T-helper 1 cell (primary cell): ENCODE data around the gene SHE.
"Not testable (repeated sequence)": the region's sequence is repeated elsewhere in the genome, so short reads cannot be mapped to it uniquely, and the experiment has no call there.

Experiments used
- DNase-seq, 5 donors: peaks; one replicate each; pipeline ENCODE4 v3.0.0-alpha.2; 2012 to 2020

SHE gene

GRCh38 chr1:154512760-154513159 is 10.5 kb upstream of the SHE start:
- DNase-seq, result no peak

DNA sequence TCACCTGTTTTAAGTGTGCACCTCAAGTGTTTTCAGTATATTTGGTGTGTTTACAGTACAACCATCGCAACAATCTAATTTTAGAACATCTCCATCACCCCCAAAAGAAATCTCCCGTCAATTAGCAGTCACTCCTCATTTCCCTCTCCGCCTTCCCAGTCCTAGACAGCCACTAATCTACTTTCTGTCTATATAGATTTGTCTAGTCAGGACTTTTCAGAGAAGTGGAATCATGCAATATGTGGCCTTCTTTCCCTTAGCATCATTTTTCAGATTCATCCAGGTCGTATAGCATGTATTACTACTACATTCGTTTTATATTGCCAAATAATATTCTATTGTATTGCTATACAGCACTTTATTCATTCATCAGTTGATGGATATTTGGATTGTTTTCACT is 1.7 kb upstream of the SHE start:
- DNase-seq, result no peak

DNA sequence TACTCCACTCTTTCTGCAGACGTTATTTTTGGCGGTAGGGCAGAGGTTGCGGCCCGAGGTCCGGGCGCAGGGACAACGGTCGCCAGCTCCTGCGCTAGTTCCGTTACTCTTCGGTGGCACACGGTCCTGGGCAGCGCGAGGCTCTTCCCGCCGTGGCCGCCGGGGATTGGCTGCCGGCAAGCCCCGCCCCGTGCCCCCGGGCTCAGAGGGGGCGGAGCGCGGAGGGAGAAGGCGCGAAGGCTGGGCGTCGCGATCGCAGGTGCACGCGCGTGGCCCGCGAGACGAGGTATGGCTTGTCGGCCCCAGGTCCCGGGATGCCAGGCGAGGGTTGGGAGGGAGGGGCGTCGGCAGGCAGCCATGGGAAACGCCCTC is 518 bp upstream of the SHE start:
- peak in 1 of 5 donors; percentile 2 for DNase-seq

DNA sequence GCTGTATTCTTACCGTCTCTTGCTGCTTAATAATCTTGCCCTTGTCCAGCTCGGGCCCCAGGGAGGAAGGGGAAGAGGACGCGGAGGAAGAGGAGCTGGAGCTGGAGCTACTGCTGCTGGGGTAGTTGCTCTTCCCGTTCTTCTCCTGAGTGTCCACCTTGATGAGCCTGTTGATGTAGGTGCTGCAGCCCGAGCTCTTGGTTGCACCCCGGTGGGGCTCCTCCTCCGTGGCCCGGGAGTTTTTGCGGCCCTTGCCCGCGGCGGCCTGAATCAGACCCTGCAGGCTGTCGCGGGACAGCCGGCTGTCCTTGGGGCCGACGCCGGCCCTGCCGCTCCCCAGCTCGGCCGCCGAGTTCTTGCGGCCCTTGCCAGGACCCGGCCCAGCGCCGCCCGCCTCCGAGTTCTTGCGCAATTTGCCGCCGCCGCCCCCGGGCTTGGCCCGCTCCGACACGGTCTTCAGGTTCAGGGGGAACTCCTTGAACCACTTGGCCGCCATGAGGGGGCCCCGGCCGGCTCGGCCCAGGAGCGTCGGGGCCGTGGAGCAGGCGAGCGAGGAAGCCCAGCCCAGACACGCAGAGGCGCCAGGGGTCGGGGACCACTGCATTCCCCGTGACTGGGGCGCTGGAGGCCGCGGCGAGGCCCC is 668 bp downstream of the SHE start:
- no peak for DNase-seq

DNA sequence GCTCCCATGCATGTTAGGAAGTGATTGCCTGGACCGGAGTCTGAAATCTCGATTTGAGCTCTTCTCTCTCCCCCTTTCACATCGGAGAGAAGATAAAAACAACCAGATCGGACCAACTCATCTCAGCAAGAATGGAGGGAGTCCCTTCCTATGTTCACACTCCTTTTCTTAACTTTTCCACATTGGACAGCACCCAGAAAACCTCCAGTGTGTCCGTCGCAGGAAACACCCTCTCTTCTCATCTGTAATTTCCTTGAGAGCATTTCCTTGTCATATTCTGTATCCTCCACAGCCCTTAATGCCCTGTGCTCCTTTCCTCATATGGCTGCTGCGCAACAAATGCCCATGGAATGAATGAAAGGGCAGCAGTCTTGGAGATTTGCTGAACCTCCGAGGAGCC is 1.7 kb downstream of the SHE start:
- no peak for DNase-seq

DNA sequence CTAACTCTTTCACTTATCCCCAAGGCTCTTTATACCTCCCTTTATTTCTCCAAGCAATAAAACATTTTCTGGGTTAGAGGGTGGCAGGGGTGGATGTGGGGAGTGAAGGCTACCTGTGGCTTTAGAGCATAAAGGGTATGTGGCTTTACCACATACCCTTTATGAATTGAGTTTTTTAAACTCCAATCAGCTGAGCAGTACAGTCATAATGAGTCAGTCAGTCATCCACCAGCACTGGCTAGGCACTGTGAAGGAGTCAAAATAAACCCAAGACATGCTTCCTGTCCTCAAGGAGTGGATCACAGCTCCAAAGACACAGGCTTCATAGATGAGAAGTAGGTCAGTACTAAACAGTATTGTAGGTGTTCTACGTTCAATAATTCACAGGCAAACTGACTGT is 2.8 kb downstream of the SHE start:
- DNase-seq, result peak in 1 of 5 donors; percentile 23

GRCh38 chr1:154497026-154497806 is 5.0 kb downstream of the SHE start:
- DNase-seq, result no peak

DNA sequence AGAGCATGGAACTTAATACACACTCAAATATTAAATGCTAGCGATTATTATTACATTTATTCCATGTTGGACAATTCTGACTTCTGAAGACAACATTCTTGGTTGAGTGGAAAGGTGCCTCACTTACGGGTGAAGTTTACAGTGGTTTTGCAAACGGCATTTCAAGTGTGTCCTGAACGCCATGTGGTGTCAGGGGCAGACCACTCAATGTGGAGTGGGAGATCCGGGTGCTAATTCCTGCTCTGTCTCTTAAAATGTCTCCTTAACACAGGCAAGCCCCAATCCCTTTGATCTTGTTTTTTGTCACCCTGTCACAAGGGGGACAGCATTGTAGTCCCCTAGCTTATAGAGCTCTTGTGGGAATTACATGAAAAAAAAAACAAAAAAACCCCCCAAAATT is 5.8 kb downstream of the SHE start:
- no peak for DNase-seq

DNA sequence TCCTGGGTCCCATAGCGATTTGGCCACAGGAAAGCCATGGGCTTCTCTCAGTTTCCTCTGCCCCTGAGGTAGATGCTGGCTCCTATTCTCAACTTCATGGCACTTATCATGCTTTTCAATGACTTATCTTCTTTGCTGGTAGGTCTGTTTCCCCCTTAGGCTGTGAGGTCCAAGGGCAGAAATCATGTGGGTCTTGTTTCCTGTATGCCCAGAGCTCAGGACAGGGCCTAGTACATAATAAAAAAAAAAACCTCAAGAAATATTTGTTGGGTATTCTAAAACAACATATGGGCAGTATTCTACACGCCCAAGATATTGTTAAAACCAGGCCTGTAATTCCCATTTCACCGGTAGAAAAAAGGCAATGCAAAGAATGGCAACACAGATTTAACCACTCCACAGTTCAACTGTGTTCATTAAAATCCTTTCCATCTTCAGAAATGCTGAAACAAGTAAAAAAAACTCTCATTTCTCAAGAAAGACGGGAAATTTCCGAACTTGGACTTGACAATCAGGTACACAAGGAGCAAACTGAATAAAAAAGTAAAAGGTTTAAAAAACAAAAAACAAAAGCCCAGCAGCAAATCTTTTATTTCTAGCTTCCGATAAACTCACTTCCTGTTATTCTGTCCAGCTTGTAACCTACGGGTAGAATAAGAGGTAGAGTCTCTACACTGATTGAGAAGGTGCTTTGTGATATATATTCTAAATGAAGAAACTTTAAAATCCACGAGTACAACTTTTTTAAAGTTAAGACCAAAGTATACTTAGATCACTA is 6.5 kb downstream of the SHE start:
- no peak for DNase-seq

- DNase-seq, result peak in 1 of 5 donors; percentile 52
These were observed 8.9 kb downstream of the SHE start for GRCh38 chr1:154493276-154493675.

DNA sequence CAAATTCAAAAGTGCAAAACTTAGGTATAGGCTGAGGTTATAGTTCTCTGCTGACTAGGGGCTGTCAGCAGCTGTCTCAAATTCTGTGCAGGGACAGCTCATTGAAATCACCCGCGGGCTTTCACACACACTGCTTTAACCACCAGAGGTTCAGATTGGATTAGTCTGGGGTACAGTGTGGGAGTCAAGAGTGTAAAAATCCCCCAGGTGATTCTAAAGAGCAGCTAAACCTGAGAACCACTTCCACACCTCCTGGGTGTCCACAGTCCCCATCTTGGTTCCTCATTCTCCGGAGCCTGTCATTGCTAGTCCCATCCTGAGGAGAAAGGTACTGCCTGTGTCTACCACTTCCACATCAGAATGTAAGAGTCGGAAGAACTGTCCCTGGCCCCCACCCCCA is 10.1 kb downstream of the SHE start:
- no peak for DNase-seq

GRCh38 chr1:154490317-154490716 is 11.9 kb downstream of the SHE start:
- DNase-seq, result no peak

DNA sequence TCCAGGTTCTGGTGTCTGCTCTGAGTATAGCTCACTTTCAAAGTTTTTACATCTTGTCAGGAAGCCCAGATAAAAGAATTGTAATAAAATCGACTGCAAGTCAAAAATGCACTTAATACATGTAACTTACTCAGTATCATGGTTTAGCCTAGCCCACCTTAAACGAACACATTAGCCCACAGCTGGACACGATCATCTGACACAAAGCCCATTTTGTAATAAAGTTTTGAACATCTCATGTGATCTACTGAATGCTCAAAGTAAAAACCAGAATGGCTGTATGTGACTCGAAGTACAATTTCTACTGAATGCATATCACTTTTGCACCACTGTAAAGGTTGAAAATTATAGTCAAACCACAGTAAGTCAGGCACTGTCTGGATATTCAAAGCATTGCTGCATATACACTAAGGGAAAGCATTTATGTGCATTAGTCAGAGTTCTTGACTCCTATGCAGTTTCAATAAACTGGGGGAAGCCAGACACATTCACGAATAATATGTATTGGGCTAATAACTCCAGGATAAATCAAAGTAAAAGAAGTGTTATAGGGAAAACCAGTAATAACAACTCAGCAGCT is 12.4 kb downstream of the SHE start:
- no peak for DNase-seq

- no peak for DNase-seq
These were observed 13.3 kb downstream of the SHE start for GRCh38 chr1:154488922-154489321.

DNA sequence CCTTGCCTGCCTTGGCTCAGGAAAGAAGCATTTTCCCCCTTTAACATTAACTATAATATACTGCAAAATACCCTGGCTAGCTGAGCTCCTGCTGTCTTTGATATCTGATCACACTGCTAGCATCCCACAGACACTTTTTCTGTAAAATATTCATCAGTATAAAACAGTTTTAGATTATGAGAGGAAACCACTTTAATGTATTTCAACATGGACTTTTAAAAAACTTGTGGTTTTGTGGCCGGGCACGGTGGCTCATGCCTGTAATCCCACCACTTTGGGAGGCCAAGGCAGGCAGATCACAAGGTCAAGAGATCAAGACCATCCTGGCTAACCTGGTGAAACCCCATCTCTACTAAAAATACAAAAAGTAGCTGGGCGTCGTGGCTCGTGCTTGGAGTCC is 15.5 kb downstream of the SHE start:
- not testable (repeated sequence) for DNase-seq

GRCh38 chr1:154485910-154486496 is 16.2 kb downstream of the SHE start:
- DNase-seq, result no peak

- DNase-seq, result no peak
These were observed 17.1 kb downstream of the SHE start for GRCh38 chr1:154485106-154485505.

- no peak for DNase-seq
These were observed 18.0 kb downstream of the SHE start for GRCh38 chr1:154483941-154484803.

GRCh38 chr1:154481053-154481452 is 21.2 kb downstream of the SHE start:
- DNase-seq, result no peak

DNA sequence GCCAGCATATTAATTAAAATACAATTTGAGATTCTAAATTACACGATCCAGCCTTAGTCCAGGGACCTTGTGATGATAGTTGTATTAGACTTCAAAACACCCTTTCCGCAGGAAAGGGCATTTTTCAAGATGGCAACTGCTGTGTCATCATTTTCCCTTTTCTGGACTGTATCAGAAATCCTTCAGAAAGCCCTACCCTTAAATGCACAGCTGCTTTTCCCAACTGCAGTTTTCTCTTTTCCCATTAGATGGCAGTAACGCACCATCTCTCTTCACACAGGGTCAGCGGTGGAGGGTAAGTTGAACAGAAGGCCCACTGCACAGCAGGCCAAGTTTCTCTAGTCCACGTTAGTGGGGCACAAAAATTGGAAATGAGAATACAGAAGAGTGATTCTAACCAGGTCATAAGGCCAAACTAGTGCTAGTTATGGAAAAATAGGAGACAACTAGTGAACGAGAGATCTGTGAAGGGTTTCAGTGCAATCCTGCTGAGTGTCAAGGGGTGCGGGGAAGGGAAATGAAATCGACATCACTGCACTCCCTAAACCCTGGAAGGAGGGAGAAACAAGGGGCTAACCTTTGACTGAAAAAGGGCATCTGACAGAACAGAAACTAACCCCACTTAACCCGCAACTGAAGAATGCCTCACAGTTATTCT is 22.3 kb downstream of the SHE start:
- DNase-seq, result peak in 4 of 5 donors; percentile 9 to 73 (median 46)

DNA sequence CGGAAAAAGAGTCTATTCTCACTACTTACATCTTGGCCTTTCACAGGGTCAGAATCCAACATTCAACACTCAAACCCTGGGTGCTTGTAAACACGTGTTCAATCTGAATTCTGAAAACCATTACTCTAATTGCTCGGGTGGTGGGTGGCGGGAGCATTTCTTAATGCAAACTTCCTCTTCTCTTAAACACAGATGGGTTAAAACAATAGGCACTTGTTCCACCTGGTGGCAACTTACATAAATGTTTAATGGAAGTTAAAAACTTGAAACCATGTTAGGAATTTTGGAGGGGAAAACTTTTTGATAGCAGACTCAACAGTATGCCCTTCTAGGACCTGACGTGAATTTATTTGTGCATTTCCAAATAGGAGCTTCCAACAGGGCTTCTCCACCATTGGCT is 23.6 kb downstream of the SHE start:
- peak in 1 of 5 donors; percentile 56 for DNase-seq
